HG03097 (cell line): ENCODE data around the gene CCSAP.
"Not testable (repeated sequence)": the region's sequence is repeated elsewhere in the genome, so short reads cannot be mapped to it uniquely, and the experiment has no call there.

Source experiments
- ATAC-seq: cut with Tn5 transposase; IDR thresholded peaks from one replicate; pipeline ENCODE4 v1.9.1; 2021; ENCODE audit not compliant: unreplicated experiment, low FRiP score

The CCSAP gene

GRCh38 chr1:229327765-229328164 lies 15.1 kb downstream of the CCSAP start:
- not testable (repeated sequence) for ATAC-seq

GRCh38 chr1:229326601-229327000 lies 16.2 kb downstream of the CCSAP start:
- ATAC-seq: no peak

- ATAC-seq: no peak
Observed at GRCh38 chr1:229325853-229326487, 16.9 kb downstream of the CCSAP start.

GRCh38 chr1:229325401-229325800 lies 17.4 kb downstream of the CCSAP start:
- no peak for ATAC-seq

GRCh38 chr1:229323885-229324553 lies 18.8 kb downstream of the CCSAP start:
- no peak for ATAC-seq

GRCh38 chr1:229323201-229323600 lies 19.6 kb downstream of the CCSAP start:
- ATAC-seq: no peak

- ATAC-seq: no peak
Observed at GRCh38 chr1:229319487-229319886, 23.4 kb downstream of the CCSAP start.

GRCh38 chr1:229318056-229318455 lies 24.8 kb downstream of the CCSAP start:
- ATAC-seq: no peak

GRCh38 chr1:229316166-229316565 lies 26.7 kb downstream of the CCSAP start:
- no peak for ATAC-seq

- no peak for ATAC-seq
Observed at GRCh38 chr1:229310833-229311232, 32.0 kb downstream of the CCSAP start.

- no peak for ATAC-seq
Observed at GRCh38 chr1:229309684-229310083, 33.2 kb downstream of the CCSAP start.

- ATAC-seq: no peak
Observed at GRCh38 chr1:229309074-229309473, 33.8 kb downstream of the CCSAP start.

GRCh38 chr1:229305392-229305791 lies 37.5 kb downstream of the CCSAP start:
- ATAC-seq: no peak

GRCh38 chr1:229303855-229304254 lies 39.0 kb downstream of the CCSAP start:
- no peak for ATAC-seq

- no peak for ATAC-seq
Observed at GRCh38 chr1:229302740-229303139, 40.1 kb downstream of the CCSAP start.

- ATAC-seq: no peak
Observed at GRCh38 chr1:229300099-229300757, 42.6 kb downstream of the CCSAP start.

GRCh38 chr1:229298887-229299503 lies 43.9 kb downstream of the CCSAP start:
- no peak for ATAC-seq

- no peak for ATAC-seq
Observed at GRCh38 chr1:229298420-229298819, 44.4 kb downstream of the CCSAP start.

- no peak for ATAC-seq
Observed at GRCh38 chr1:229297746-229298145, 45.1 kb downstream of the CCSAP start.

GRCh38 chr1:229296541-229296941 lies 46.3 kb downstream of the CCSAP start:
- no peak for ATAC-seq

GRCh38 chr1:229295745-229296144 lies 47.1 kb downstream of the CCSAP start:
- ATAC-seq: no peak
